Bronchial epithelial cell (primary cell): ENCODE results near the gene CRLF2. TPM values are rescaled to one million over a fixed set of nuclear protein-coding genes. Genes with fewer than 3 reads are reported as not detected.

Experiments
- DNase-seq: peaks from one replicate; pipeline ENCODE4 v3.0.0-alpha.2; 2010; ENCODE audit warnings: low read depth
- FAIRE-seq: peaks from 2 replicates; lab custom pipeline; 2011; peaks lifted over from hg19 to GRCh38; lab: Jason Lieb, UNC
- H3K27me3 ChIP-seq: 2 replicates; pipeline ENCODE4 v1.5.1; 2011; ENCODE audit warnings: low read length; ENCODE audit not compliant: control insufficient read depth, insufficient read depth
- H3K36me3 ChIP-seq: 2 replicates; pipeline ENCODE4 v1.5.1; 2011; ENCODE audit warnings: low read length; ENCODE audit not compliant: control insufficient read depth, insufficient read depth
- H3K4me3 ChIP-seq: 2 replicates; pipeline ENCODE4 v1.5.1; 2011; ENCODE audit warnings: mild to moderate bottlenecking, low read depth, low read length, control low read depth
- total RNA-seq: library from RNA; depleted of rRNA; stranded (reverse); fragments of >200 nt; gene quantifications from 2 replicates; pipeline ENCODE4 v1.2.1, GENCODE V29; 2014
- TF ChIP-seq, protein P1 (sequence below): IDR thresholded peaks from 2 replicates; pipeline ENCODE4 v1.5.1; 2011; ENCODE audit warnings: mild to moderate bottlenecking, moderate library complexity, low read length, control low read depth, inconsistent platforms; ENCODE audit not compliant: insufficient read depth, severe bottlenecking

Gene CRLF2
- total RNA-seq, 1 donor from 2014 or later: not detected

DNA sequence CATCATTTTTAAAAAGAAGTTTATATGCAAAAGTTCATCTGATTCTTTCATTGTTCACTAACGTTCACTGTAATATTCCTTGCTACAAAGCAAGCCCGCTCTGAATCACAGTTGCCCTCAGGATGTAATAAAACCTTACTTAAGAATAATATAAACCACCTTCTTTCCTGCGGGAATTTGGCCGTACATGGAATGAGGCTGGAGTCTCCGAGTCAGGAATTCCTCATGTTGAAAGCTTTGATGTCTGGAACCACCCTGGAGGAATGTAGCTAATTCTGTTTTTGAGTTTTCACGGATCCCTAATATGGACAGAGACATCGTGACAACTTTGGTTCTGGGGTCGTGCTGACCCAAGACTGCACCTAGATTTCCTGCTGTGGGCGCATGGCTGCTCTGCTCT, 58.5 kb downstream of the CRLF2 start:
- FAIRE-seq: no peak
- no peak overlapping the region for H3K4me3 ChIP-seq

DNA sequence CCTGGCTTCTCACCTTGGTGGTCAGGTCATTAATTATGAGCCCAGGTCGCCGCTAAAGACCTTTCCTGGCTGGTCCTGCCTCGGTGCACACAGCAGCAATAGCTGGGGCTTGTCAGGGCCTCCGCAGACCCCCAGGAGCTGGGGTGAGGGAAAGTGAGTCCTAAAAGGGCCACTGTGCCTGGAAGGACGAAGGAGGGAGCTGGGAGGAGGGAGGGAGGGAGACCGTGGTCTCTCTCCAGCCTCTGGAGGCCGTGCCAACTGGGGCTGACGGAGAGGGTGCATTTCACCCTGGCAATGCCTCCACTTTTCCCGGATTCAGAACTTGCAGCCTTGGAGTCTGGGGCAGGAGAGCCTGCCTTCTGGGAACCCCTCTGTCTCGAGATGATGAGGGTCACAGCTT, 60.4 kb downstream of the CRLF2 start:
- H3K27me3 ChIP-seq: no peaks in the 10 kb centered on the region
- no peak overlapping the region for H3K4me3 ChIP-seq
- H3K36me3 ChIP-seq: no peaks in the 10 kb centered on the region
- TF ChIP-seq, protein P1, sequence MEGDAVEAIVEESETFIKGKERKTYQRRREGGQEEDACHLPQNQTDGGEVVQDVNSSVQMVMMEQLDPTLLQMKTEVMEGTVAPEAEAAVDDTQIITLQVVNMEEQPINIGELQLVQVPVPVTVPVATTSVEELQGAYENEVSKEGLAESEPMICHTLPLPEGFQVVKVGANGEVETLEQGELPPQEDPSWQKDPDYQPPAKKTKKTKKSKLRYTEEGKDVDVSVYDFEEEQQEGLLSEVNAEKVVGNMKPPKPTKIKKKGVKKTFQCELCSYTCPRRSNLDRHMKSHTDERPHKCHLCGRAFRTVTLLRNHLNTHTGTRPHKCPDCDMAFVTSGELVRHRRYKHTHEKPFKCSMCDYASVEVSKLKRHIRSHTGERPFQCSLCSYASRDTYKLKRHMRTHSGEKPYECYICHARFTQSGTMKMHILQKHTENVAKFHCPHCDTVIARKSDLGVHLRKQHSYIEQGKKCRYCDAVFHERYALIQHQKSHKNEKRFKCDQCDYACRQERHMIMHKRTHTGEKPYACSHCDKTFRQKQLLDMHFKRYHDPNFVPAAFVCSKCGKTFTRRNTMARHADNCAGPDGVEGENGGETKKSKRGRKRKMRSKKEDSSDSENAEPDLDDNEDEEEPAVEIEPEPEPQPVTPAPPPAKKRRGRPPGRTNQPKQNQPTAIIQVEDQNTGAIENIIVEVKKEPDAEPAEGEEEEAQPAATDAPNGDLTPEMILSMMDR: no peak
- DNase-seq: no peak
- FAIRE-seq: no peak

More for the DNA sequence above, 58.5 kb downstream of the CRLF2 start:
- TF ChIP-seq, protein P1: no peak
- DNase-seq: no peak
- no peaks in the 10 kb centered on the region for H3K36me3 ChIP-seq
- no peaks in the 10 kb centered on the region for H3K27me3 ChIP-seq

DNA sequence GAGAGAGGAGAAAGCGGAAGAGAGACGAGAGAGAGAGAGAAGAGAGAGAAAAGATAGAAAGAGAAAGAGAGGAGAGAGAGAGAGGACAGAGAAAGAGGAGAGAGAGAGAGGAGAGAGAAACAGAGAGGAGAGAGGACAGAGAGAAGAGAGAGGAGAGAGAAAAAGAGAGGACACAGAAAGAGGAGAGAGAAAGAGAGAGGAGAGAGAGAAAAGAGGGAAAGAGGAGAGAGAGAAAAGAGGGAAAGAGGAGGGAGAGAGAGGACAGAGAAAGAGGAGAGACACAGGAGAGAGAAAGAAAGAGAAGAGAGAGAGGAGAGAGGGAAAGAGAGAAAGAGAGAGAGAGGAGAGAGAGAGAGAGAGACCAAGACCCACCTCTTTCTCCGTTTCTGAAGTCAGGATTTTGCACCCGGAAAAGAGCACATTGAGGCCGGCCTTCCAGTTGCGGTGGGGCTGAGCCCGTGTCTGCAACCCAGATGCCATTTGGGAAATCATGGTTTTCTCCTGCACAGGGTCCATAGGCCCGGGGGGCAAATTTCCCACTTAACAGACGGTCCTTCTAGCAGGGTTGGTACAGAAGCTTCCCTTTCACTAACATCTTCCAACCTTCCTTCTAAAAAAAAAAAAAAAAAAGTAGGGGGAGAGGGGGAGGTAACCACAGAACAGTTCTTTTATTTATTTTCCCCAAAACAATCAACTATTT, 60.9 kb downstream of the CRLF2 start:
- no peak for DNase-seq
- Histone ChIP-seq H3K4me3 (no peak overlapping the region), H3K27me3 (no peaks in the 10 kb centered on the region), H3K36me3 (no peaks in the 10 kb centered on the region)
- FAIRE-seq: no peak
- TF ChIP-seq, protein P1: no peak

DNA sequence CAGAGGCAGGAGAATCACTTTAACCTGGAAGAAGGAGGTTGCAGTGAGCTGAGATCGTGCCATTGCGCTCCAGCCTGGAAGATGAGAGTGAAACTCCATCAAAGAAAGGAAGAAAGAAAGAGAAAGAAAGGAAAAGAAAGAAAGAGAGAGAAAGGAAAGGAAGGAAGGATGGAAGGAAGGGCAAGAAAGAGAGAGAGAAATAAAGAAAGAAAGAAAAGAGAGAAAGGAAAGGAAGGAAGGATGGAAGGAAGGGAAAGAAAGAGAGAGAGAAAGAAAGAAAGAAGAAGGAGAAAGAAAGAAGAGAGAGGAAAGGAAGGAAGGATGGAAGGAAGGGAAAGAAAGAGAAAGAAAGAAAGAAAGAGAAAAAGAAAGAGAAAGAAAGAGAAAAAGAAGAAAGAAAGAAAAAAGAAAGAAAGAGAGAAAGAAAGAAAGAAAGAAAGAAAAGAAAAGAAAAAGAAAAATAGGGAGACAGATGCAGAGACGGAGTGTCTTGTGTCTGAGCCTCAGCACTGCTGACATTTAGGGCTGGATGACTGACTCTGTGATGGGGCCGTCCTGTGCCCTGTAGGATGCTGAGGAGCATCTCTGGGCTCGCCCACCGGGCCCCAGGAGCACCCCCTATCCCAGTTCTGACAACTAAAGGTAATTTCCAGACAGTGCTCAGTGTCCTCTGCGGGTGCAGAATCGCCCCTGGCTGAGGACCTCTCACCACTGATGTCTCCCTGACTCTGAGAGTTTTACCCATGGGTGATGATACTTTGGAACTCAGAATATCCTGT, 61.7 kb downstream of the CRLF2 start:
- no peak for FAIRE-seq
- no peak overlapping the region for H3K4me3 ChIP-seq

DNA sequence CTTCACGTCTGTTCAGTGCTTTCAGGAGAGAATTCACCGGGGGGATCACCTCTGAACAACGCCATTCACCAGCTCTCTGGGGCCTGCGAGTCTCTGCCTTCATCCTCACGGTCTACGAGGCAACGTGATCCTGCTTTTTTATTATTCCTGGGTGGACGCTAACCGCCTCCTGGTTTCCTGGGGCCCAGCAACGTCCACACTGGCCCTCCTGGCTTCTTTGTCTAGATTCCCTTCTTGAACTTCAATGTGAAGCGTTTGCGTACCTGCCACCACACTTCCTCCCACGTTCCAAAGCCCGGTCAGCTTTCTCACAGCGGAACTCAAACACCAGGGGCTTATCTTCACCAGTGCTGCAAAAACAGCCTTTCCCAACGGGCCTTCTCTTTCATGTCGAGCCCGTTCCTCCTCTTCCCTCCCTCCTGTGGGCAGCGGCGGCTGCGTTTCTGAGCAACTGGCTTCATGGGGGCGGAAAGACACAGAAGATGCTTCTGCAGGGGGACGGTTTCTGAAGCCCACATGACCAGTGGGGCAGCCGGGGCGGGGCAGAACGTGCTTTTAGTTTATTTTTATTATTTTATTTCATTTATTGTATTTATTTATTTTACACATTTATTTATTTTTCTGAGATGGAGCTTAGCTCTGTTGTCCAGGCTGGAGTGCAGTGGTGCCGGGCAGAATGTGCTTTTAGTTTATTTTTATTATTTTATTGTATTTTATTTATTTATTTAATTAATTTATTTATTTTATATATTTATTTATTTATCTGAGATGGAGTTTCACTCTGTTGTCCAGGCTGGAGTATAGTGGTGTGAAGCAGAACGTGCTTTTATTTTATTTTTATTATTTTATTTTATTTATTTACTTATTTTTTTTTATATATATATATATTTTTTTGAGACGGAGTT, 64.6 kb downstream of the CRLF2 start:
- H3K36me3 ChIP-seq: no peaks in the 10 kb centered on the region
- H3K4me3 ChIP-seq: no peak overlapping the region
- FAIRE-seq: no peak
- H3K27me3 ChIP-seq: no peaks in the 10 kb centered on the region
- TF ChIP-seq, protein P1: no peak
- DNase-seq: no peak

More for the DNA sequence above, 61.7 kb downstream of the CRLF2 start:
- DNase-seq: no peak
- no peaks in the 10 kb centered on the region for H3K36me3 ChIP-seq
- no peaks in the 10 kb centered on the region for H3K27me3 ChIP-seq
- TF ChIP-seq, protein P1: no peak
